ENCODE results near the gene CD300E.

DNA sequence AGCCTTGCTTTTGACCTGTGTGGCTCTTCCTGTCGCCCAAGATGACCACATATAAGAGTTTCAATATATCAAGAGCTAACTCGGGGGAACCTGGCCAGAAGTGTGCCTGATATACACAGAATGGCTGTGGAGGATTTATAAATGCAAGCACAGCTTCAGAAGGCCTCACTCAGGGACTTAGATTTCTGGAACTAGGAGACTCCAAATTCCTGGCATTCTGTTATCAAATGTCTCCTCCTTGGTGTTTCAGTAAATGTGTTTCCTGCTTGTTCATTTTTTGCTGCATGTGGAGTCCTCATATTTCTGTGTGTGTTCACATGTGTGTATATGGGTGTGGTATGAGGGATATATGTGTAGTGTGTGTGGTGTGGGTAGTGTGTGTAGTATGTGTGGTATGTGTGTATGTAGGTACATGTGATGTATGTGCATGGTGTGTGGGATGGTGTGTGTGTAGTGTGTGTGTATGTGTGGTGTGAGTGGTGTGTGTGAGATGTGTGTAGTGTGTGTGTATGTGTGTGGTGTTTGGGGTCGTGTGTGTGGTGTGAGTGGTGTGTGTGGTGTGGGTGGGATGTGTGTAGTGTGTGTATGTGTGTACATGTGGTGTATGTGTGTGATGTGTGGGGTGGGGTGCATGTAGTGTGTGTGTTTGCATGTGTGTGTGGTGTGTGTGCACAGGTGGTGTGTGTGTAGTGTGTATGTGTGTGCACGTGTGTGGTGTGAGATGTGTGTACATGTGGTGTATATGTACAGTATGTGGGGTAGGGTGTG lies 55.2 kb downstream of the CD300E start:
- TF ChIP-seq POLR2A (IDR thresholded peaks at IDR 0.05) (no peak), CTCF (IDR thresholded peaks at IDR 0.05) (no peak), EP300 (IDR thresholded peaks at IDR 0.05) (no peak)
